Fibroblast of the aortic adventitia (primary cell): ENCODE measurements around the gene RARRES2. TPM values are rescaled to one million over a fixed set of nuclear protein-coding genes. Genes with fewer than 3 reads are reported as not detected.
A peak's percentile ranks its signal among the peaks of the same experiment; 100 is the strongest.

Experiments
- DNase-seq: peaks from one replicate; pipeline ENCODE4 v3.0.0-alpha.2; 2010; ENCODE audit warnings: low read depth
- H3K4me3 ChIP-seq: 2 replicates; pipeline ENCODE4 v1.5.1; 2011; ENCODE audit warnings: low read depth, mild to moderate bottlenecking, control low read depth, low read length, moderate library complexity
- CTCF ChIP-seq: IDR thresholded peaks from 2 replicates; pipeline ENCODE4 v1.5.1; 2011; ENCODE audit warnings: mild to moderate bottlenecking, low read length, control low read depth, inconsistent platforms; ENCODE audit not compliant: insufficient read depth
- total RNA-seq: library from RNA; depleted of rRNA; stranded (reverse); fragments of >200 nt; gene quantifications from 2 replicates; pipeline ENCODE4 v1.2.3, GENCODE V29; 2012; ENCODE audit warnings: low replicate concordance

The RARRES2 gene
- total RNA-seq, 1 donor: 1.4 TPM

- TF ChIP-seq CTCF: no peak
- DNase-seq: no peak
- no peak overlapping the region for H3K4me3 ChIP-seq
These were observed 14.7 kb downstream of the RARRES2 start for GRCh38 chr7:150326657-150327268.

- no peak for TF ChIP-seq CTCF
- H3K4me3 ChIP-seq: no peak overlapping the region
- DNase-seq: no peak
These were observed 15.5 kb downstream of the RARRES2 start for GRCh38 chr7:150325901-150326300.

- peak; percentile 13 for DNase-seq
These were observed 16.3 kb downstream of the RARRES2 start for GRCh38 chr7:150325110-150325611.

GRCh38 chr7:150324373-150324961 is 17.0 kb downstream of the RARRES2 start:
- DNase-seq: no peak
- TF ChIP-seq CTCF: no peak
- H3K4me3 ChIP-seq: no peak overlapping the region

More at GRCh38 chr7:150325110-150325611, 16.3 kb downstream of the RARRES2 start:
- TF ChIP-seq CTCF: no peak
- no peak overlapping the region for H3K4me3 ChIP-seq

- no peak for DNase-seq
- no peak overlapping the region for H3K4me3 ChIP-seq
- no peak for TF ChIP-seq CTCF
These were observed 17.6 kb downstream of the RARRES2 start for GRCh38 chr7:150323682-150324372.

- TF ChIP-seq CTCF: no peak
- no peak for DNase-seq
- H3K4me3 ChIP-seq: no peak within 1 kb of the TSS
These were observed 18.4 kb downstream of the RARRES2 start, which contains the start of the genes ACTR3C and LRRC61 for GRCh38 chr7:150322833-150323681. TSS of gene ACTR3C (minus strand) at chr7:150323545. CDS start at chr7:150295296, 28,249 bp downstream. TSS of gene LRRC61 (plus strand) at chr7:150323355. CDS start at chr7:150336862, 13,507 bp downstream.
